Neuronal stem cell (in vitro differentiated cells): ENCODE measurements around the gene DONSON.

ENCODE experiments used
- DNase-seq: peaks from one replicate; pipeline ENCODE4 v3.0.0-alpha.2; 2013; ENCODE audit warnings: low spot score
- H2AFZ ChIP-seq: one replicate; pipeline ENCODE4 v1.6.1; 2013; ENCODE audit warnings: mild to moderate bottlenecking, low read length, inconsistent platforms
- H2AK5ac ChIP-seq: 2 replicates; pipeline ENCODE4 v1.6.1; 2013; ENCODE audit warnings: low read depth, mild to moderate bottlenecking, inconsistent platforms, low read length, moderate library complexity, mixed read lengths
- H2BK120ac ChIP-seq: 2 replicates; pipeline ENCODE4 v1.6.1; 2013; ENCODE audit warnings: low read depth, mild to moderate bottlenecking, inconsistent platforms, low read length, moderate library complexity, mixed read lengths
- H2BK12ac ChIP-seq: one replicate; pipeline ENCODE4 v1.6.1; 2013; ENCODE audit warnings: low read length, inconsistent platforms
- H2BK15ac ChIP-seq: 2 replicates; pipeline ENCODE4 v1.6.1; 2013; ENCODE audit warnings: mild to moderate bottlenecking, low read length, inconsistent platforms, mixed read lengths
- H2BK5ac ChIP-seq: one replicate; pipeline ENCODE4 v1.6.1; 2013; ENCODE audit warnings: inconsistent platforms, mild to moderate bottlenecking, low read length, moderate library complexity
- H3K14ac ChIP-seq: one replicate; pipeline ENCODE4 v1.6.1; 2013; ENCODE audit warnings: low read length, inconsistent platforms
- H3K18ac ChIP-seq: 2 replicates; pipeline ENCODE4 v1.6.1; 2013; ENCODE audit warnings: low read length, inconsistent platforms
- H3K23ac ChIP-seq: 2 replicates; pipeline ENCODE4 v1.6.1; 2013; ENCODE audit warnings: low read depth, mild to moderate bottlenecking, mixed read lengths, low read length, inconsistent platforms; ENCODE audit not compliant: poor library complexity
- H3K27ac ChIP-seq: replicated peaks from 3 replicates; pipeline ENCODE4 v1.5.1; 2013; ENCODE audit warnings: low read length, inconsistent platforms
- H3K27me3 ChIP-seq, 3 experiments: 2 replicates each; pipeline ENCODE4 v1.6.1; 2013; ENCODE audit warnings: low read length in 3 of 3, mild to moderate bottlenecking in 2 of 3, inconsistent platforms in 1 of 3, low read depth in 1 of 3, mixed read lengths in 1 of 3, moderate library complexity in 1 of 3; ENCODE audit not compliant: control insufficient read depth in 3 of 3, insufficient read depth in 3 of 3
- H3K36me3 ChIP-seq, 2 donors: replicated peaks in 1 of 2; 2 replicates each; pipeline ENCODE4 v1.6.1; 2013; ENCODE audit warnings: low read length in 2 of 2; ENCODE audit not compliant: control insufficient read depth in 2 of 2, insufficient read depth in 2 of 2
- H3K4ac ChIP-seq: 2 replicates; pipeline ENCODE4 v1.6.1; 2013; ENCODE audit warnings: inconsistent platforms, mild to moderate bottlenecking, low read length, moderate library complexity
- H3K4me1 ChIP-seq, 2 donors: 1 replicate in 1 of 2; 2 replicates in 1 of 2; pipeline ENCODE4 v1.6.1; 2013; ENCODE audit warnings: low read length in 2 of 2, low read depth in 1 of 2; ENCODE audit not compliant: control insufficient read depth in 2 of 2, insufficient read depth in 1 of 2
- H3K4me2 ChIP-seq: one replicate; pipeline ENCODE4 v1.6.1; 2013; ENCODE audit warnings: mild to moderate bottlenecking, low read length, inconsistent platforms; ENCODE audit not compliant: insufficient read depth, poor library complexity, severe bottlenecking
- H3K4me3 ChIP-seq, 2 donors: 2 replicates each; pipeline ENCODE4 v1.5.1; 2013; ENCODE audit warnings: low read length in 2 of 2, mild to moderate bottlenecking in 2 of 2, inconsistent platforms in 1 of 2, moderate library complexity in 1 of 2
- H3K79me1 ChIP-seq: one replicate; pipeline ENCODE4 v1.6.1; 2013; ENCODE audit warnings: low read depth, mild to moderate bottlenecking, inconsistent platforms, low read length, moderate library complexity
- H3K9ac ChIP-seq: one replicate; pipeline ENCODE4 v1.6.1; 2013; ENCODE audit warnings: mild to moderate bottlenecking, low read depth, low read length, inconsistent platforms; ENCODE audit not compliant: poor library complexity
- H3K9me3 ChIP-seq, 2 donors: replicated peaks in 1 of 2; 2 replicates each; pipeline versions ENCODE3 to v1.6.1; 2013; ENCODE audit warnings: low read length in 2 of 2, mild to moderate bottlenecking in 2 of 2, inconsistent platforms in 1 of 2, low read depth in 1 of 2, mixed read lengths in 1 of 2, moderate library complexity in 1 of 2; ENCODE audit not compliant: control insufficient read depth in 2 of 2, insufficient read depth in 1 of 2
- H4K8ac ChIP-seq: one replicate; pipeline ENCODE4 v1.6.1; 2013; ENCODE audit warnings: low read depth, mild to moderate bottlenecking, inconsistent platforms, low read length, moderate library complexity
- H4K91ac ChIP-seq: one replicate; pipeline ENCODE4 v1.6.1; 2013; ENCODE audit warnings: low read length, low read depth, mild to moderate bottlenecking, inconsistent platforms; ENCODE audit not compliant: poor library complexity
- WGBS, 2 donors: extraction: QIAGEN DNeasy Blood & Tissue Kit; methylation state at CpG; one replicate each; pipeline ENCODE4 v1.1.7; 2013; ENCODE audit warnings: missing lambda C conversion rate in 2 of 2, mixed read lengths in 1 of 2; ENCODE audit not compliant: insufficient read length in 2 of 2, insufficient replicate concordance in 1 of 2; ENCODE audit errors: extremely low coverage in 2 of 2; 5-methylcytosine and 5-hydroxymethylcytosine counted together

Gene DONSON

GRCh38 chr21:33554236-33554981 lies 34.1 kb downstream of the DONSON start:
- no peak overlapping the region for H3K18ac ChIP-seq
- H3K79me1 ChIP-seq = peaks cover 18% of the 10 kb centered on the region
- no peak overlapping the region for H2BK15ac ChIP-seq
- no peak for DNase-seq
- H3K14ac ChIP-seq = no peak overlapping the region
- no CpG with 5 or more reads among the region's 18 CpGs for WGBS, 2 donors
- H4K8ac ChIP-seq = no peak overlapping the region
- no peak overlapping the region for H2BK12ac ChIP-seq
- H3K4me1 ChIP-seq = no peaks in the 10 kb centered on the region
- no peak overlapping the region for H3K4me3 ChIP-seq
- H3K23ac ChIP-seq = no peak overlapping the region
- H2BK5ac ChIP-seq = no peak overlapping the region
- H2AK5ac ChIP-seq = no peak overlapping the region
- H2AFZ ChIP-seq = no peak overlapping the region
- H3K9me3 ChIP-seq = peaks cover 6 to 39% of the 10 kb centered on the region in 2 donors
- H3K4me2 ChIP-seq = no peak overlapping the region
- H3K4ac ChIP-seq = no peak overlapping the region
- H3K27ac ChIP-seq = no peak overlapping the region
- H3K36me3 ChIP-seq = peaks cover 62 to 98% of the 10 kb centered on the region in 2 donors
- no peak overlapping the region for H4K91ac ChIP-seq
- no peak overlapping the region for H3K9ac ChIP-seq
- no peak overlapping the region for H2BK120ac ChIP-seq
- no peaks in the 10 kb centered on the region for H3K27me3 ChIP-seq

- Histone ChIP-seq H2BK12ac (no peak overlapping the region), H3K36me3 (peaks cover 59 to 98% of the 10 kb centered on the region in 2 donors), H3K14ac (no peak overlapping the region), H3K27me3 (no peaks in the 10 kb centered on the region), H3K18ac (no peak overlapping the region), H3K79me1 (peaks cover 18% of the 10 kb centered on the region), H3K4me1 (no peaks in the 10 kb centered on the region), H2BK120ac (no peak overlapping the region), H2AFZ (no peak overlapping the region), H3K4me2 (no peak overlapping the region), H2BK5ac (no peak overlapping the region), H3K9ac (no peak overlapping the region), H4K91ac (no peak overlapping the region), H2AK5ac (no peak overlapping the region), H3K9me3 (peaks cover 6 to 35% of the 10 kb centered on the region in 2 donors), H3K4ac (no peak overlapping the region), H4K8ac (no peak overlapping the region), H3K27ac (no peak overlapping the region), H3K23ac (no peak overlapping the region), H2BK15ac (no peak overlapping the region), H3K4me3 (no peak overlapping the region)
- WGBS, 2 donors = no CpG with 5 or more reads among the region's 12 CpGs
- DNase-seq = no peak
These were observed 35.4 kb downstream of the DONSON start for GRCh38 chr21:33552999-33553598.

GRCh38 chr21:33552093-33552998 lies 36.1 kb downstream of the DONSON start:
- Histone ChIP-seq H2AFZ (no peak overlapping the region), H3K9me3 (peaks cover 6 to 35% of the 10 kb centered on the region in 2 donors), H3K4me3 (no peak overlapping the region), H3K18ac (no peak overlapping the region), H3K4ac (no peak overlapping the region), H4K8ac (no peak overlapping the region), H3K14ac (no peak overlapping the region), H3K27ac (no peak overlapping the region), H2BK12ac (no peak overlapping the region), H2BK120ac (no peak overlapping the region), H3K23ac (no peak overlapping the region), H4K91ac (no peak overlapping the region), H3K36me3 (peaks cover 56 to 98% of the 10 kb centered on the region in 2 donors), H2BK5ac (no peak overlapping the region), H3K4me2 (no peak overlapping the region), H3K9ac (no peak overlapping the region), H3K4me1 (no peaks in the 10 kb centered on the region), H3K27me3 (no peaks in the 10 kb centered on the region), H3K79me1 (peaks cover 18% of the 10 kb centered on the region), H2AK5ac (no peak overlapping the region), H2BK15ac (no peak overlapping the region)
- DNase-seq = no peak
- WGBS, 2 donors = no CpG with 5 or more reads among the region's 24 CpGs

GRCh38 chr21:33551664-33552063 lies 36.8 kb downstream of the DONSON start:
- Histone ChIP-seq H3K4me2 (no peak overlapping the region), H2BK120ac (no peak overlapping the region), H3K36me3 (peaks cover 52 to 98% of the 10 kb centered on the region in 2 donors), H2BK12ac (no peak overlapping the region), H3K18ac (no peak overlapping the region), H3K27ac (no peak overlapping the region), H2AK5ac (no peak overlapping the region), H3K79me1 (peaks cover 18% of the 10 kb centered on the region), H2BK15ac (no peak overlapping the region), H2BK5ac (no peak overlapping the region), H4K8ac (no peak overlapping the region), H3K14ac (no peak overlapping the region), H3K4ac (no peak overlapping the region), H3K27me3 (no peaks in the 10 kb centered on the region), H2AFZ (no peak overlapping the region), H3K9ac (no peak overlapping the region), H3K23ac (no peak overlapping the region), H3K4me3 (no peak overlapping the region), H3K4me1 (no peaks in the 10 kb centered on the region), H4K91ac (no peak overlapping the region), H3K9me3 (peaks cover 6 to 37% of the 10 kb centered on the region in 2 donors)
- WGBS, 2 donors = no CpG with 5 or more reads among the region's 2 CpGs
- no peak for DNase-seq
